Muscle of back (tissue), 11 donors: ENCODE results near the gene CFAP99. TPM values are rescaled to one million over a fixed set of nuclear protein-coding genes. Genes with fewer than 3 reads are reported as not detected.
"Not testable (repeated sequence)": the region's sequence is repeated elsewhere in the genome, so short reads cannot be mapped to it uniquely, and the experiment has no call there.

ENCODE experiments used
- DNase-seq, 3 donors: peaks; one replicate each; pipeline versions ENCODE4 v3.0.0 to v3.0.0-alpha.2; 2013
- polyA plus RNA-seq, 10 donors: library from polyadenylated mRNA; unstranded; fragments of 120-200 nt; gene quantifications; one replicate each; pipeline ENCODE4 v1.2.1, GENCODE V29; 2013; ENCODE audit not compliant: insufficient read length in 10 of 10

Gene CFAP99
- polyA plus RNA-seq, 10 donors, result 0.17 to 0.20 TPM; not detected in 8

DNA sequence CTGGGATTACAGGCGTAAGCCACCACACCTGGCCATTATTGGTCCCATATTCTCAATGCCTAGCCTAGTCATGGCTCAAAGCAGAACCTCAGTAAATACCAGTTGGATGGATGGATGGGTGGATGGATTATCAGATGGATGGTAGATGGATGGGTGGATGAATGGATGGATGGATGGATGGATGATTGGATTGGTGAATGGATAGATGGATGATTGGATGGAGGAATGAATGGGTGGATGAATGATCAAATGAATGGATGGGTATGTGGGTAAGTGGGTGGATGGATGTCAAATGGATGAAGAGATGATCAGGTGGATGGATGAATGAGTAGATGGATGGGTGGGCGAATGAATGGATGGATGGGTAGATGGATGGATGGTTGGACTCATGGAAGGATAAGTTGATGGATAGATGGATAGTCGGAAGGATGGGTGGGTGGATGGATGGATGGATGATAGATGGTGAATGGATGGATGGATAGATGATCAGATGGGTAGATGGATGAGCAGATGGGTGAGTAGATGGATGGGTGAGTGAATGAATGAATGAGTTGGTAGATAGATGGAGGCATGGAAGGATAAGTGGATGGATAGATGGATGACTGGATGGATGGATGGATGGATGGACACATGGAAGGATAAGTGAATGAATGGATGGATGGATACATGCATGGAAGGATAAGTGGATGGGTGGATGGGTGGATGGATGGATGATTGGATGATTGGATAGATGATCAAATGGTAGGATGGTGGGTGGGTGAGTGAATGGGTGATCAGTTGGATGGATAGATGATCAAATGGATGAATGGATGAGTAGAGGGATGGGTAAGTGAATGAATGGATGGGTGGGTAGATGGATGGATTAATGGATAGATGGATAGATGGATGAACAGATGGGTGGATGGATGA is 28.2 kb downstream of the CFAP99 start:
- DNase-seq, result no peak

DNA sequence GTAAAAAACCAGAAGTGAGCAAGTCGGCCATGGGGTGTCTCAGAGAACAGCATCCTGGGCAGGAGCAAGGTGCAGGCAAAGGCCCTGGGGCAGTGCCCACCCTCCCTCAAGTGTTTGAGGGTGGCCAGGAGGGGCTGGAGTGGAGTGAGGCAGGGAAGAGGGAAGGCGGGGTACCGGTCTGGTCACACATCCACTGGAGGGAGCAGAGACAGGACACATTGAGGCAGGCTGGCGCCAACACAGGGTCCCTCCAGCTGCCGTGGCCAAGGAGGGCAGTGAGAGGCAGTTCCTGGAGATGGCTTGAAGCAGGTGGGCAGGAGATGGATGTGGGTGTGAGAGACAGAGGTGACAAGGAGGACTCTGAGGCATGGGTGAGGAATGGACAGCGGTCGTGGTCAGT is 29.8 kb downstream of the CFAP99 start:
- DNase-seq, result no peak

DNA sequence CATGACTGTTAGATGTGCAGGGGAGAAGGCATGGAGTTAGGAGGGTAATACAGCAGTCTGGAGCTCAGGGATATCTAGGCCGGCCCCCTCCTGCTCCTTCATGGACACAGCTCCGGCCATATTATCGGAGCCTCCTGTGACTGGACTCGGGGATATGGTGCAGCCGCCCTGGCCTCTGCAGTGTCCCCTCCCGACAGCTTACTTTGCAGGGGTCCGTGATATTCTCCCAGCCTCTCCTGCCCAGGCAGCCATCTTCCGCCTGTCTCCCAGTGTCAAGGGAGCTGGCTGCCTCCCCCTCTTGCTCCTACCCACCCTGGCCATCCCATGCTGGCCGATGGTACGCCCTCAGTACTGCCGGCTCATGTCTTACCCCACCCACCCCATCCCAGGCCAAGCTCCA is 30.3 kb downstream of the CFAP99 start:
- DNase-seq, result no peak

DNA sequence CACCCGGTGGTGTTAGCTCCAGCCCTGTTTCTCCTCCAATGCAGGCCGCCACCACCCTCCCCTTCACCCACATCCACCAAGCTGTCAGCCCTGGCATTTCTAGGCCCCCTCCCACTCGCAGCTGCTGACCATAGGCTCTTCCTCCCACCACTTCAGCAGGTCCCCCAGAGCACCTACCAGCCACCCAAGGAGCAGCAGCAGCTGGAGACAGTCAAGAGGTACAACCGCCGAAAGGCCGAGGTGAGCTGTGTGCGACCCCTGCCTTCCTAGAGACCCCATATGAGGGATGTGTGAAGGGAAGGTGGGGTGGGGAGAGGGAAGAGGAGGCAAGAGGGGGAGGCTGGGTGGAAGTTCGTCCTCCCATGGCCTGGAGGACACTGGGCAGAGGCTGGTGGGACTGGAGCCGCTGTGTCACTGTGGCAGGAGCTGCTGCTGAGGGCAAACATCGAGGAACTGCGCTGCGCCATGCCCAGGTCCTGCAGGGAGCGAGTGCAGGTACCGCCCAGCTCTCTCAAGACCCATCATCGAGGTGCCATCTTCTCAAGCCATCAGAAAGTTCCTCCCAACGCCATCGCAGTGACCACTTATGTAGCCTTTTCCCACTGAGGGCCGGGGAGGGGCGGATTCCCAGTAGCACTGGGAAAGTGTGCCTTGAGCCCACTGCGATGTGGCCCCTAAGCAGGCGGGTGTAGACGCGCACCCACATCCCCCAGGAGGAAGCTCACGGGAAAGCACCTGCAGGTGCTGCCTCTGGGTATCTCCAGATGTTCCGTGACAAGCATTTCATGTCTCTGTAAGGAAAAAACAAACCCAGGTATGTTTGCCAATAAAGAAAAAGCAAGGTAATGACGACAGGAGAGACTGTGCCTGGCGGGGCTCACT is 31.0 kb downstream of the CFAP99 start:
- DNase-seq, result no peak

DNA sequence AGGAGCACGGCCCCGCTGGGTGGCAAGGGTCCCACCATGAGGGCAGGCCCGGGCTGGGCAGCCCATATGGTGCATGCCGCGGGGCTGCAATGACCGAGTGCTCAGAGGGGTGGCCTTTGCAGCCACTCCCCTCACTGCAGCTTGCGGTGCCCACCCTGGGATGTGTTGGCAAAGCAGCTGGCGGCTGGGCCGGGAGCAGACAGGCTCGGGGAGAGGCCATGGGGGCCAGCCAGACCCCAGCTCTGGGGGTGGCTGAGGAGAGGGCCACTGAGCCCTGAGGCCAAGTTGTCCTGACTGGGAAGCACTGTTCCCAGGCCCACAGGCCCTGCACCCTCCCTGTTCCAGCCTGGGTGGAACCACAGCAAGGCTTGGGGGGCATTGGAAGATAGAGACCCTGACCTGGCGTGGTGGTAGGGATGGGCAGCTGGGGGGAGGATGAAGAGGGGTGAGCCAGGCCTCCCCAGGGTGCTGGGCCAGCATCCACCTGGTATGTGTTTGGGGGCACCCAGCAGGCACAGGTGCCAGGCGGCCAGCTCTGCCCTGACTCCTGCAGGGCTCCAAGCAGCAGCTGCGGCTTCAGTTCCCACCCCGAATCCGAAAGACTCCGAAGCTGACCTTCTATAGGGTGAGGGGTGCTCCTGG is 31.8 kb downstream of the CFAP99 start:
- DNase-seq, result no peak

DNA sequence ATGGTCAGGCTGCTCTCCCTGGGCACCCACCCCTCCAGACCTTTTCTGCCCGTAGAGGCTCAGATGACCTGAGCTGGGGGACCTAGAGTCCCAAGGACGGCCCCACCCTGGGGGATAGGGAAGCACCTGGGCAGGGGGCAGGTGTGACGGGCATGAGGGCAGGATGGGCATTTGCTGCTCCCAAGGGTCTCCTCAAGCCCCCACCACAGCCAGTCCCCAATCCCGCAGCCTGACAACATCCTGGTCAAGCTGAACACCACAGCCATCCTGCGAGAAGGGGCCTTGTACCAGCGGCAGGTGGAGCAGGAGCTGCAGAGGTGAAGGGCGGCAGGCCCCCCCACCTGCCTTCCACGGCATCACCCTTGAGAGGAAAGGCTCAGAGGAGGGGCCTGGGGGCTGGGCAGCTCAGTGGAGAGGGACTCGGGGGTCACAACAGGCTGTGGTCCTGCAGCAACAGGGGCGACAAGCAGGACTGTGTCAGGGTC is 32.3 kb downstream of the CFAP99 start:
- no peak for DNase-seq

DNA sequence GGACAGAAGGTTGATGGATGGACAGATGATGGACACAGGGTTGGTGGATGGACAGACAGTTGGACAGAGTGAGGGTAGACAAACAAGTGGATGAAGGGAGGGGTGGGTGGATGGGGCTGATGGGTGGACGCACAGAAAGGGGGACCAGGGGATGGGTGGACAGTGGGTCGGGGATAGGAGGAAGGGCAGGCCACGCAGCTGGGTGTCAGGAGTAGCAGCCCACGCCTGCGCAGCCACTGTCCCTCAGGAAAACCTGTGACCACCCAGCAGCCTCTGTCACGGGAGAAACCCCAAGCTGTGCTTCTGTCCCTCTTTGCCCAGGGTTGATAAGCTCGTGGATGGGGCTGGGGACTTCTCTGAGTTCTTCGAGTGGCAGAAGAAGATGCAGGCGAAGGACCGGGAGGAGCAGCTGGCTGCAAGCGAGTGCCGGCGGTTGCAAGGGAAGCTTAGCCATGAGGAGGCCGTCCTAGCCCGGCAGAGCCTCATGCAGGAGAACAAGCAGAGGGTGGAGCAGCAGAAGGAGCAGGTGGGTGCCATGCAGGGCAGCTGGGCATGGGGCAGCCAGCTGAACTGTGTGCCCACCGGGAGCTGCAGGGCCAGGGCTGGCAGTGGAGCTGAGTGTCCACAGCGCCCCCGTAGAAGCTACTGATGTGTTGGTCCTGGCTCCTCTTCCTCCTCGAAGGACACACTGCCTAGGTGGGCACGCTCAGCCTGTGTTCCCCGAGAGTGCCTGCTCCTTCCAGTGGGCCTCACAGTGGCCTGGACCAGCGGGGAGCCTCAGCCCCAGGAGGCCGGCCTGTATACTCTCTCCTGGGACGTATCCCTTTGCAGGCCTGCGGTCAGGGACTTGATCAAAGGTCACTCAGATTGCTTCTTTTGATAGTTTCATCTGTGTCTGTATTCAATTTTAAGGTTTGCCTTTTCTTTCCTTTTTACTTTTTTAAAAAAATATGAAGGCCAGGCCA is 33.3 kb downstream of the CFAP99 start:
- no peak for DNase-seq

DNA sequence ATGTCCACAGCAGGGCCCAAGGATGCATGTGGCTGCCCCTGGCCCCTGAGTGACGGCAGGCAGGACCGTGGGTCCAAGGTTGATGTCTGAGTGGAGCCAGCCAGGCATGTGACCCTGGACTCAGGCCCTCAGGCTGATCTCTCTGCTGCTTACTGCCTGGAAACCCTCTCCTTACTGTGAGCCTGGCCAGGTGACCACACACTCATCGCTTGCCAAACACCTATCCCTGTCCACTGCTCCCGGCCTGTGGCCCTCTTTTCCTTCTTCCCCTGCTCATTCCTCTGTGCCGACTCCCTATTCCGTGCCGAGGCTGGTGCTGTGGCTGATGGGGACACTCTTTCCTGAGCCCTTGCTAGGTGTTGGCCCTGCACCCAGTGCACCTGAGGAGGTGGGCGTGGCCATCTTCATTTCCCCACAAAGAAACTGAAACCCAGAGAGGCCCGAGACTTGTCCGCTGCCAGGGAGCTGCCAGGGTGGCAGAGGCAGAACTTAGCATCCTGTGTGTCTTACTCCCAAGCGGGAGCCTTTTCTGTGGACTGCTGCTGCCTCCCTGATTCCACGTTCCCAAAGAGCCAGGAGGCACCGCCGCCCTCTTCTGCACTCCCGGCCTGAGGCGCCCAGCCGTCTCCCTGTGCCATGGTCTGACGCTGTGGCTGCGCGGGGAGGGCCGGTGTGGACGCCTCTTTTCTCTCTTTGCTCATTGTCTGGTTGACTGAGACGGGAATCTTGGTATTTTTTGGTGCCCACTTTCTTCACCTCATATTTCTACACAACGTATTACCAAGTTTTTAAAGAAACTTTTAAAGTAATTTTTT is 38.9 kb downstream of the CFAP99 start:
- no peak for DNase-seq

DNA sequence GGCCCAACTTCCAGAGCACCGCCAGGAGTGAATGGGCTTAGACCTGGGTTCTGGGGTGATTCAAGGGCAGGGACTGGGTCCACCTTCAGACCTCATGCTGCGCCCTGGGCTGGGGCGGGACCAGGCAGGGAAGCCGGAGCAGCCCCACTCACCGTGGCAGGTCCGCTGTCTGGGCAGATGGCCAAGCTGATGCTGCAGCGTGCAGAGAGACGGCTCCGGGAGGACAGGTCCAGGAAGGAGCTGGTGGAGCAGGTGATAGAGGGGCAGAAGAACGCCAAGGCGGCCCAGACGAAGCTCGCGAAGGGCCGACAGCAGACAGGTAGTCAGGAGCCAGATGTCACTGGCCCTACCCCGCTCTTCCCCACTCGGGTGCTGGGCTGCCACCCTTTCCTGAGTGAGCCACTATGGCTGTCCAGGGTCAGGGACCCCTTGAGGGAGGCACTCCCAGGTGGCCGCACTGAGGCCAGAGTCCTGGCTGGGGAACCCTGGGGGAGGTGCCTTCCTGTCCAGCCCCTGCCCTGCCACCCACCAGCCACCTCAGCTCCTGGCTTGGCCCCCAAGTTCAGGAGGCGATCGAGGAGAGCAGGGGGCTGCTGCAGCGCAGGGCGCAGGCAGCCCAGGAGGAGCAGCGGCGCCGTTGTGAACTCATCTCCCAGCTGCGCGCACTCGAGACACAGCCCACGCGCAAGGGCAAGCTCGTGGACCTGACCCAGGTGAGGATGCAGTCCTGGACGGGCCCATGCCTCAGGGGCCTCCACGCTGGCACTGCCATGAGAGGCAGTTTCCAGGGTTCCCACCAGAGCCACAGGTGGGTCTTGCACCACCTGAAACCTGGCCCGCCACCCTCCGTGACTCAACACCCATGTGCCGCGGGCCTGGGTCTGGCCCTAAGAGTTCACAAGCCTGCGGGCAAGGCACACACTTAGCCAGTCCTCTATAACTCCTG is 40.1 kb downstream of the CFAP99 start:
- DNase-seq, result no peak

DNA sequence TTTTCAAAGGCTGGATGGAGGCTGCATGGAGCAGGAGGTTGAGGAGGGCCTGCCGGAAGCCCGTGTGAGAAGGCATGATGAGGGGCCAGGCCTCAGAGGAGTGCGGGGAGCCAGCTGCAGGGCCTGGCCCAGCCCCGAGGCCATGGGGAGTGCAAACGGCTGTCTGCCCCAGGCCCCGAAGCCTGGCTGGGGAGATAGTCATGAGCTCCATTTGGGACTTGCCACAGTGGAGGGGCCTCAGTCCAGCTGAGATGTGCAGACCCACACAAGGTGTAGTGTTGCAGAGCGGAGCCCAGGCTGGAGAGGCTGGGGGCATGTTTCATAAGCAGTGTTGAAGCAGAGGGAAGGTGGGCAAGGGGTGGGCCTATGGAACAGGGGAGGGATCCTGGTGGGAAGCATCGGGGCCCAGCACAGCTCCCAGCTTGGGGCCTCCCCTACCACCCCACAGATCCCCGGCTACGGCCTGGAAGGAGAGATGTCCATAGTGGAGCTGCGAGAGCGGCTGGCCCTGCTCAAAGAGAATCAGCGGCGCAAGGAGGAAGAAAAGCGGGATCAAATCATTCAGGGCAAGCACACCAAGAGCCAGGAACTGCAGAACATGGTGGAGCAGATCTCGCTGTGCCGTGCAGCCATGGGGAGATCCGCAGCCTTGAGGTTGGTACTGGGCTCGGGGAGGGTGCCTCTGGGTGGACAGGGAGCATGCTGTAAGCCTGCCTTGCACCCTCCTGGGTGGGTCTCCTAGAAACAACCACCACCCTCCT is 41.0 kb downstream of the CFAP99 start:
- no peak for DNase-seq

DNA sequence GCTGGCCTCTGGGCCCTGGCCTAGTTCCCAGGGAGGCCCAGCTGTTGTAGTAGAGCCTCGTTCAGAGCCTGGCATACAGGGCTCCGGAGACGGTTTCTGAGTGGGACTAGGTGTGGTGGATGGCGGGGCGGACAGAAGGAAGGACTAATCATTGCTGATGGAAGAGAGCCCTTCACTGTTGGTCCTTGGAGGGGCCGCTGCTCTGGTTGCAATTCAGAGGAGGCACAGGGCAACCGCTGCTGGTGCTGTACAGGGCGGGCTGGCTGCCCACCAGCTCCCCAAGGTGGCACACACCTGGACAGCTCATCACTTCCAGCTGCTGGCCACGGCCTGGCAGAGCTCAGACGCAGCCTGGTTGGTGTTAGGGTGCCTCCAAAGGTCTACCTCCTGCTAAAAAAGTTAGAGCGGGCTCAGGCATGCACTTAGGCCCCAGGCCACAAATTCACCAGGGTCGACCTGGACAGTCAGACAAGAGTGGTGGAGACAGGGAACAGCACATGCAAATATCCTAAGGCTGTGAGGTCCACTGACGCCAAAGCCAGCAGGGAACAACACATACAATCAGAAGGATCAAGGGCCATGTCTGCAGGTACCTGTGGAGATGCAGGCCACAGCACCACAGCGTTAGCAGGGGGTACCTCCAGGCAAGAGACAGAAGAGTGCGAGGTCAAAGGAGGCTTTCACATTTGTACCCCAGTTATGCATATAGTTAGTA is 42.6 kb downstream of the CFAP99 start:
- DNase-seq, result no peak

DNA sequence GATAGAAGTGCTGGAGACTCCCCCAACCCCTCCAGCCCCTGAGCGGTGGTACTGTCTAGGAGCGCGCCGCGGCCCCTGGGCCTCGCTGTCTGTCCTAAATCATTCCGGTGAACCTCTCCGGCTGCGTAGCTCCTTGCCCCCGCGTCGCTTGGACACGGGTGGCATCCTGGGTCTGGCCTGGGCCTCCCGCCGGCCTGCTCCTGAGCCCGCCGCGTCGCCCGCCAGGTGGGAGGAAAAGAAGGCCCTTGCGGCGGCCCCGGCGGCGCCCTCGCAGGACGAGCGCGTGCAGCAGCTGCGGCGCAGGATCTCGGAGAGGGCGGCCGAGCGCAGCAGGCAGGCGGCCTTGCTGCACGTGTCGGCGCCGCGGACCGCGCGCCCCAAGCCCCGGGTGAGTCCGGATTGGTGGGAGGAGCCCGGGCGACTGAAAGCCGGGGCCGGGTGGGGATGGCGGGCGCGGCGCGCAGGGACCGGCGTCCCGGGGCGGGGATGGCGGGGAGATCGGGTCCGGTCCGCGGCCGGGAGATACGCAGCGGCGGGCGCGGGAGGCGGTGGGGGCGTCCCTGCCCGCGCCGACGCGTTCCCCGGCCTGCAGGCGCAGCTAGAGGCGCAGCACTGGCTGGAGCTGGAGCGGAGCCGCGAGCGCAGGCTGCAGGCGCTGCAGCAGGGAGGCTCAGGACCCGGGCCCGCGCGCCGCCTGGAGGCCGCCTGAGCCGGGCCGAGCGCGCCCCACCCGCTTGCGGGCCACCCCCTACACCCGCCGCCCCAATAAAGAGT is 43.6 kb downstream of the CFAP99 start:
- DNase-seq, result peak; percentile 70 to 92 (median 85)

DNA sequence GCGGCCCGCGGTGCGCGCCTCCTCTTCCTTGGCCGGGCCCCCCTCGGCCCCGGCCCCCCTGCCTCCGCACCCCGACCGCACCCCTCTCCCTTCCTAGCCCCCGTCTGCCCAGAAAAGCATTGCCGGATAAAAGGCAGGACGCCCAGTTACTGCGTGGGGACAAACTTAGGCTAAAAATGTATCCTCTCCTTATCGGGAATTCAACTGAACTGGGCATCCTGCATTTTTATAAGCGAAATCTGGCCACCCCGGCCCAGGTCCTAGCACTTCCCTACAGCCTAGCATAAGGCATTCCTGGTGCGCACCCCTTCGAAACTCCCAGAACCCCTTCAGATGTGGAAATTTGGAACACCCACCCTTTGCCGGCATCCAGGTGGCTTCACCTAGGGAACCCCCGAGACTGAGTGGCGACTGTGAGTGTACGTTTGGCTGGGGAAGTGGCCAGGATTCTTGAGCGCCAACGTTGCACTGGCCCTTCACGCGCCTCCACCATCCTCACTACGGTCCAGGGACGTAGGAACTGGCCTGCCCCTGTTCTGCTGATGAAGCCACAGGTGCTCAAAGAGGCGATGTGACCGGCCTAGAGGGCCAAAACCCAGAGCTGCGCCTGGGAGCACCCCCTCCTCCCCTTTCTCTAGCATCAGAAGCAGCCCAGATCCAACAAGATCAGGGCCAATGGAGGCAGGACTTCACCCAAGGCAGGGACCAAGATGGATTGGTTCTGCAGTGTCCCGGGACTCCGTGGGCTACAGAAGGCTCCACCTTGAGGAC is 44.4 kb downstream of the CFAP99 start:
- DNase-seq, result no peak

DNA sequence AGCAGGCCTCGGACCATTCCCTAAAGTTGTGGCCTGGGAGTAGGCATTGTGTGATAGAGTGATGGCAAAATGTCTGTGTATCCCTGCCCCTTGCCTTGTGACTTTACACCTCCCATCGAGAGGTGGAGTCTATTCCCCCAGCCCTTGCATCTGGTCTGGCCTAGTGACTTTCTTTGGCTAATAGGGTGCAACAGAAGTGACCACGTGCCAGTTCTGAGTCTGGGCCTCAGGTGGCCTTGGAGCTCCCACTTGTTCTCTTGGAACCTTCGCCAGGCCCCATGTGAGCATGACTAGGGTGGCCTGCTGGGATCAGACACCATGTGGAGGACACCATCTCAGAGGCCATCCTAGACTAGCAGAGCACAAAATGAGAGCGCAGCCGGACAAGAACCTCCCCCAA is 46.3 kb downstream of the CFAP99 start:
- DNase-seq, result no peak

DNA sequence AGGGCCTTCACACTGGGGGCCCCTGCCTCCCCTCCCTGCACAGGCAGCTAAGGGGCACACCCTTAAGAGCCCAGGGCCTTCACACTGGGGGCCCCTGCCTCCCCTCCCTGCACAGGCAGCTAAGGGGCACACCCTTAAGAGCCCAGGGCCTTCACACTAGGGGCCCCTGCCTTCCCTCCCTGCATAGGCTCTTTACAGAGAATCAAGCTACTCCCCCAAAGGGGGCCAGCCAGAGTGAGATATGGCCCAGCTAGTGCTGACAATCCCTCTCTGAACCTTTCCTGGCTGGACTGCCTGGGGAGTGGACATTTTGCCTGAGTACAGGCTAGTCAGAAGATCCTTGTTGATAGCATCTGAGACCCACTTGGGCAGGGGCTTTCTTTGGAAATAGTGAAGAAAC is 46.8 kb downstream of the CFAP99 start:
- not testable (repeated sequence) for DNase-seq
